ENCODE results near the gene ACOXL.
"Not testable (repeated sequence)": the region's sequence is repeated elsewhere in the genome, so short reads cannot be mapped to it uniquely, and the experiment has no call there.

ACOXL gene

DNA sequence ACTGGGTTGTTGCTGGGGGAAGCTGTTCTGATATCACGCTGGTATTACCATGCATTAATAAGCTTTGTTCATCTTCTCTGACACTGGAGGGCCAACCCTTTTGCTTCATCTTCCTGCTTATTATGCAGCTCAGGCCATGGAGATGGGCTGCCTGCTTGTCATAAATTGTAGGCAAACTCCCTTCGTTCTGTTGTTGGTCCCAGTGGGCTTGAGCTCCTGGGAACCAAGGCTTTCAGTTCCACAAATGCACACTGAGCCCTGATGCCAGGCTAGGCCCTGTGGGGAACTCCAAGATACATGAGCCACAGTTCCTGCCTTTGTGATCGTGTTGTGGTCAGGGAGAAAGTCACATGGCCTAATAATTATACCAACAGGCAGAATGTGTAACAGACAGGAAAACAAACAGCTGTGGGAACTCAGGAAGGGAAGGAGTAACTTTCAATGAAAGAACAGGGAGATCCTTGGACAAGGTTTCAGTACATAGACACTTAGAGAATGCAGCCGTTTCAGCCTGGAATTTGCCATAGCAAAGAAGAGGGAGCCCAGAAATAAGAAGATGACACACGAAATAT lies 339.3 kb downstream of the ACOXL start:
- no peak for DNase-seq

DNA sequence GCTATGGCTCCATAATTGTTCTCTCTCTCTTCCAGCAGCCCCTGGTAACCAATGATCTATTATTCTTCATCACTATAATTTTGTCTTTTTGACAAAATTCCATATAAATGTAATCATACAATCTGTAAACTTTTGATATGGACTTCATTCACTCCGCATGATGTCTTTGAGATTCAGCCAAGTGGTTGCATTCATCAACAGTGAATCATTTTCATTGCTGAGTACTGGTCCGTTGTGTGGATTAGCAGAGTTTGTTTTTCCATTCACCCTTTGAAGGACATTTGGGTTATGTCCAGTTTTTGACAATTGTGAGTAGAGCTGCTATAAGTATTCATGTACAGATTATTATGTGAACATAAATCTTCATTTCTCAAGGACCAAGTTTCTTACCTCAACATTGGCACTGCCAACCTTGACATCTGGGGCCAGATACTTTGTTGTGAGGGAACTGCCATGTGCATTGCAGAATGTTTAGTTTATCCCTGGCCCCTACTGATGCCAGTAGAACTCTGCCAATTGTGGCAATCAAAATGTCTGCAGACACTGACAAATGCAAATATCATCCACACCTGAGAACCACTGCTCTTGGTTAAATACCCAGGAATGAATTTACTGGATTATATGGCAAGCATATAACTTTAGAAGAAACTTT lies 340.0 kb downstream of the ACOXL start:
- DNase-seq = no peak

DNA sequence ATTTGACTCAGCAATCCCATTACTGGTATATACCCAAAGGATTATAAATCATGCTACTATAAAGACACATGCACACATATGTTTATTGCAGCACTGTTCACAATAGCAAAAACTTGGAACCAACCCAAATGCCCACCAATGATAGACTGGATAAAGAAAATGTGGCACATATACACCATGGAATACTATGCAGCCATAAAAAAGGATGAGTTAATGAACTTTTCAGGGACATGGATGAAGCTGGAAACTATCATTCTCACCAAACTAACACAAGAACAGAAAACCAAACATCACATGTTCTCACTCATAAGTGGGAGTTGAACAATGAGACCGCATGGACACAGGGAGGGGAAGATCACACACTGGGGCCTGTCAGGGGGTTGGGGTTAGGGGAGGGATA lies 350.3 kb downstream of the ACOXL start:
- not testable (repeated sequence) for DNase-seq

DNA sequence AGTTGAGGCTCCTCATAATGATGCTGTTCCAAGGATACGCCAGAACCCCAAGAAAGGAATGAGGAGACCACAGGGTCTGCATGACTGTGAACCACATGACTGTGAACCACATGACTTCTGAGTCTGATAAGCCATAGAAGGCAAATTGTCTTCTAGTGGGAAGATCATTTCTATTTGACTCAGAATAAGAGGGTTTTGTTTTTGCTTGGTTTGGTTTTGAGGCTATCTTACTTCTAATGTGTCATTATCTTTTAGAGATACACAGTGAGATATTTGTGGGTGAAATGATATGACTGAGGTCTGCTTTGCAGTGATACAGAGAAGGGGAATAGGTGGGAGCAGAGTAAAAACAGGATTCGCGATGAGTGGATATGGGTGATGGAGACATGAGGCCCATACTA lies 359.4 kb downstream of the ACOXL start:
- DNase-seq = no peak

DNA sequence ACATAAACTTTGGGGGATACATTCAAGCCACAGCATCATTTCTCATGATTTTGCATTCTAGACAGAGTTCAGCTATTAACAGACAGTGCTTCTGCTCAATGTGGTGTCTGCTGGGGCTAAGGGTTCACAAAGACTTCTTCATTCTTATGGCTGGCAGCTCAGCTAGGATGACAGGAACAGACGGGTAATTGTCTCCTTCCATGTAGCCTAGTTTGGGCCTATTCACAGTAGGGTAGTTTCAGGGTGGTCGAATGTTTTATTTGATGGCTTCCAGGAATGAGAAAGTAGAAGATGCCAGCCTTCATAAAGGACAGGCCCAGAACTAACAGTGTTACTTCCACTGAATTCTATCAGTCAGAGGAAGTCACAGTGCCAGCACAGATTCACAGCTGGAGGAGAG lies 362.3 kb downstream of the ACOXL start:
- no peak for DNase-seq

DNA sequence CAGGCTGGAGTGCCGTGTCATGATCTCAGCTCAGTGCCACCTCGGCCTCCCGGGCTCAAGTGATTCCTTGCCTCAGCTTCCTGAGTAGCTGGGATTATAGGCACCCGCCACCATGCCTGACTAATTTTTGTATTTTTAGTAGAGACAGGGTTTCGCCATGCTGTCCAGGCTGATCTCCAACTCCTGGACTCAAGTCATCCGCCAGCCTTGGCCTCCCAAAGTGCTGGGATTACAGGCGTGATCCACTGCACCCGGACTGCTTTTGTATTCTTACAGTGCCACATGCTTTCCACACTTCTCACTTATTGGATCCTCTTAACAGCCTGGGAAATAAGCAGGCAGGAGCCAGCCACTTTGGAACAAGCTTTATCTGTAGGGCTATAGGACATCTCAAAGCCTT lies 363.1 kb downstream of the ACOXL start:
- no peak for DNase-seq

DNA sequence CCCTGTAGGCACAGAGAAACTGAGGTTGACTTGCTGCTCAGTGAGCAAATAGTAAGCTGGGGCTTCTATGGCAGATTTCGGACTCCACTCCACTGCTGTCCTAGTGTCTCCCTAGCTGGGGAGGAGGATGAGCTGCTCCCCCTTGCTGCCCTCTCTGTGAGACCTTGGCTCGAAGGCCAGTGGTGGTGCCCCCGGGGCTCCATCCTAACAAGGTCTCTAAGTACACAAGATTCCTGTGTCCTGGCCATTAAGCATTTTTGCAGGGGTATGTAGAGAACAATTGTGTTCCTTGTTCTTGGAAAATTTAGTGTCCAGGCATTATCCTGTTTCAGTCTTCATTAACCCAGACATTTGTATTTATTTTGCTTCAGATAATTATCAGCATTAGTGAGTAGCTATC lies 367.0 kb downstream of the ACOXL start:
- DNase-seq = no peak

DNA sequence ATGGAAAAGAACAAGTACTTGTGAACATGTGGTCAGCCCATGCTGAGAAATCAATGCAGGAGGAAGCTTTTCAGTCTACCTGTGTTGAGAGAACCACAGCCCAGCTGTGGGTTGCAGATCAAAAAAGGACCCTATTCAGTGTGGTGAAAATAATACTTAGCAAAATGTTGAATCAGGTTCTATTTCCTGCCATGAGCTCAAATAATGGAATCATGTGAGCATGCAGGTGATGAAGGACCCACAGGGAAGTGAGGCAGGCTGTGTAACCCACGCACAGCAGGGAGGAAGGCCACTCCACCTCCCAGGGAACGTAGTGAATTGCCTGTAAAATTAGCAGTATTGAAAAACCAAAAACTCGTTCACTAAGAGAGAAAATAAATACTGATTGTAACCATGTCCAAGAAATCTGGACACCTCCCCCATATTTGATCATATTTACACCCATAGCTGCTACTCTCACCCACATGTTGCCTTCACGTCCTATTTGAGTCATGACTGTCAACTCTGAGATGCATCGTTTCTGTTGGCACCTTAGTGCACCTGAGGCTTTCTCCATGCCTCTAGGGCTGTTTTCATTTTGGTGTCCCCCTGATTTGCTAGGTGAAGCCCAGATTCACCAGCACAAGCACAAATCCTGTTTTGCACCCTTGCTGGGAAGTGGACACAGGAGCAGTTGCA lies 367.9 kb downstream of the ACOXL start:
- DNase-seq = no peak

DNA sequence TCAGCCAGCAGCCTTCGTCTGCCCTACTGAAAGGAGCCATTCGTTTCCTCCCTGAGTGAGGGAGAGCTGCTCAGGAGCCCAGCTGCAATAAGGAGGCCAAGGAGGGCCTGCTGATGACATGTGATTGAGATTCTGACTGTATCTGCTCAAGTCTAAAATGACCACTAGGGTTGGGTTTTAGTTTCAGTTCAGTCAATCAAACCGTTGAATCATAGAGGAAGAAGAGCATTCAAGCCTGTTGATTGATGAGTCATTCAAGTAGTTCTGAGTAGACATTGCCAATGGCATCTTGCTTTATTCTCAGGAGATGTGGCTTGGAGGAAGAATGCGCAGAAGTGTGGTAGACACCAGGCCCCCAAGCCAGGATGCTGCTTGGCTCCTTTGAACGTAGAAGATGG lies 368.4 kb downstream of the ACOXL start:
- DNase-seq = no peak

DNA sequence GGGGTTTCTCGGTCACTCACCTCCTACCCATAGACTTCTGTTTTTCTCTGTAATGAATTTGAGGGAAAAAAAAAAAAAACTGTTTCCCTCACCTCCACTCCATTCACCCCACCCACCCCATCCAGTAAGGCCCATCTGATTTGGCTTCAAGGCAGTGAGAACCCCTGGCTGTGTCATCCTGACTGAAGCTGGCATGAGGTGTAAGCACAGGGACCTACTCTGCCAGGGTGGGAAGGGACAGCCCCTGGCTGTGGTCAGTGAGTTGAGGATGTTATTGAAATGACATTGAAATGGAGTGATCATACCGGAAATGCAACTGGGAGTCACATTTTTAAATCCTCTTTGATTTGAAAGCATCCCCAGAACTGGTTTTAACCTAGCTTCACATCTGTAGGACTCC lies 369.2 kb downstream of the ACOXL start:
- no peak for DNase-seq

DNA sequence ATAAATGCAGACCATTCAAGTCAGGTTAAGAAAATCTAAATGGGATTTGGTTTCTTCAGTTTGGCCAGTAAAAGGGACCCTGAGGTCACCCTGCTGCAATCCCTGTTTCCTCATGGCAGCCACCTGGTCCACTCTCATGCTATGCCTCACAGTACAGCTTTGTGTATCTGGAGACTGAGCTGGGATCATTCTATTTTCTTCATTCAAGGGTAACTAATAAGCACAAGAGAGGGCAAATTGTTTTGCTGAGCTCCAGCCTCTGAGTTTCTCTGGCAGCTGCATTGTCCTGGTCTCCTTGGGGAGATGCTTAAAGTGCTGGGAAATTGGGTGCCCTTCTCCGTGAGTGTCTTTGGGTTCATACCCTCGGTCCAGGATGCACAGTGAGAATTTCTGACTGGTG lies 369.8 kb downstream of the ACOXL start:
- no peak for DNase-seq

DNA sequence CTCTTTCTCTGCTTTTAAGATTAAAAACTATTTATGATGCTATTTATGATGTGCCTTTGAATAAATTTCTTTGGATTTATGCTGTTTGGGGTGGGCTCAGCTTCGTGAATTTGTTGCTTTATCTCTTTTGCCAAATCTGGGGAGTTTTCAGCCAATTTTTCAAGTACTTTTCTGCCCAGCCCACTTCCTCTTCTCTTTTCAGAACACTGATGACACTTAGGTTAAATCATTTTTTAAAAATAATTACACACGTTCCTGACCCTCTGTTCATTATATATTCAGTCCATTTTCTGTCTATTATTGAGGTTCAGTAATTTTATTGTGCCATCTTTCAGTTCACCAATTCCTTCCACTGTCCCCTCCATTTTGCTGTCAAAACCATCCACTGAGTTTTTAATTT lies 373.6 kb downstream of the ACOXL start:
- no peak for DNase-seq

DNA sequence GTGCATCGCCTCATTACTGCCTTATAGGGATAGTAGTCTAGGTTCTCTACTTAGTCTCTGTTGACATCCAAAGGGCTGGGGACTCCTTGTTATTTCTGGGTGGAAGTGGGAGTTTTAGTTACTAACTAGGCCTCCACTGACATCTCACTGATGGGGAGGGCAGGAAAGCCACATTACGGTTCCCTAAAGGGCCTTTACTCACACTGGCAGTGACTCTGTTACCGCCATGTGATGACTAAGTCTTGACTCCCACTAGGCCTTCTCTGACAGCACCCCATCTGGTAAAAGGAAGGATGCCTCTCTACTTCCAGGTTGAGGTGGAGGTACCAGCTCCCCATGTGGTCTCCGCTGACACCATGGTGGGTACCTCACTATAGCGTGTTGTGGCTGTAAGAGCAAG lies 374.3 kb downstream of the ACOXL start:
- DNase-seq = no peak

DNA sequence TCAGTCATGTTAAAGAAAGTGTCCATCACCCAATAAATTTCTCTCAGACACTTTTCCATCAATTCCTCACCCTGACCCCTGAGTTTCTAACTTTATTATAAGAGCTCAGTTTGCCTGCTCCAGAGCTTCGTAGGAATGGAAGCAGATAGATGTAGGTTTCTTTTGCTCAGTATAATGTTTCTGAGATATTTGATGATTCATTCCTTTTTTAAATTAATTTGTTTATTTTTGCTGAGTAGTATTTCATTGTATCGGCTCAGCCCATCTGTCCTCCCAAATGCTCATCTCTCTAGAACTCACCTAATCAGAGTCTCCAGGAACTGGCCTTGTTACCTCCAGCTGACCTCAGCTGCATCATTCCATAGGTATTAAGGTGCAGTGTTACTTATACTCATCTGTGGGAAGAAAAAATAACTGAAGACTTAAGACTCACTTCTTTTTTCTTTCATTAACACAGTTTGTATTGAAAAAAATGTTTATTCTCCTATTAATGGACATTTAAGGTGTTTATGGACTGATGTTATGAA lies 376.4 kb downstream of the ACOXL start:
- no peak for DNase-seq

DNA sequence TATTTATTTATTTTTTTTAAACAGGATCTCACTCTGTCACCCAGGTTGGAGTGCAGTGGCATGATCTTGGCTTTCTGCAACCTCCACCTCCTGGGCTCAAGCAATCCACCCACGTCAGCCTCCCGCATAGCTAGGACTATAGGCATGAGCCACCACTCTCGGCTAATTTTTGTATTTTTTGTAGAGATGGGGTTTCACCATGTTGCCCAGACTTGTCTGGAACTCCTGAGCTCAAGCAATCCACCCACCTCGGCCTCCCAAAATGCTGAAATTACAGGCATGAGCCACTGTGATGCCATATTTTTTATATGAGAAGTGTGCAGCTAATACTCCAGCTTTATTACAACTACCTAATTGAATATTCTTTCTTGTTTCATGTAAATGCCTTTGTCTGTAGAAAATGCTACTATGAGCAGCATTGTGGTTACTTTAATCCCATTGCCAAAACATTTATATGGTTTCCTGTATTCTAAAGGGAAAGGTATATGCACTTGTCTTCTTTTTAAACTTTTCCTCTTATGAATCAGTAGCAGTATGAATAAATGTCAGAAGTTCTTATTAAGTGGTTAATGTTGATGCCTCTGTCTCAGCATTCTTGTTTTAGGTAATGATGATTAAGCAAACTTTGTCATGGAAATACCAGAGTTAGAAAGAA lies 378.9 kb downstream of the ACOXL start:
- DNase-seq = no peak

DNA sequence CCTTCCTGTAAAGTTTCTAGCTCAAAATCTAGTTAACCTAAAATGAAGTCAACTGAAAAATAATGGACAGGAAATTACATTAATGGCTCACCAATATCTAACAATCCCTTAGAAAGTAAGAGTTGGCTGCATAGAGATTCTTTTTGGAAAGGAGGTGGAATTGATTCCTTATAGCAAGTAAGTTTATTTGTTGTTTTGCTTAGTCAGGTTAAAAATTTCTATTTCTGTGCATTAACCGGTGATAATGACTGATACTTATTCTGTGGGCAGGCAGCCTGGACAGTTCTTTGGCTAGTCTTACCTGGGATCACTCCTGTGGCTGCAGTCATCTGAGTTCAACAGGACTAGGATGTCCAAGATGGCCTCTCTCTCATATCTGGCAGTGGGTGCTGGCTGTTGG lies 381.5 kb downstream of the ACOXL start:
- no peak for DNase-seq

DNA sequence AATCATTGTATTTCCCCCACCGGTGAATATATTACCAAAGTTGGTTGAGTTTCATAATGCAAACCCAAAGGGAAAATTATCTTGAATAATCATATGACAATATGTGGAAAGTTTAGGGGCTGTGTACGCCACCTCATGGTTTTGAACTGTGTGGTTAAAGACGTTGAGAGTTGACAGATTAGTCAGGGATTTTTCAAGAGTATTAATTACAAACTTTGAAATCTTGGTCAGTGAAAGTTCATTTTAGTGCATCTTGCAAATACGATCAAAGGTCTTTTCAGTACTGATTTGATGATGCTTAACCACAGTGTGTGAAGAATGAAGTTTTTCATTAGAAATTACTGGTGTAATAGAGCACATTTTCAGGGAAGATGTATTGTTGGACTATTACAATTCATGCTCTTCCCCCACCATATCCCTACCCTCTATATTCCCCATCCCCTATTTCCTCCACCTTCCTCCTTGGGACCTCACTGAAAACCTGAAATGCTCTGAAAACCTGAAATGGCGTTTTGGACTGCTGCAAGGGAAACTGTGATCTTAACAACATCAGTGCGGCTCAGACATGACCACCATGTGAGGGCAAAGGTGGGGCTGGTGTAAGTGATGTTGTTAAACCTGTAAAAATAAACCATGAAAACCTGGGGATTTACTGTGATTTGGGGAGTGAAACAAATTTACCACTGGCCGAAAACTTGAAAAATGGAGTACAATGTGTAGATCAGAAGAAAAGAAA lies 383.8 kb downstream of the ACOXL start:
- no peak for DNase-seq

DNA sequence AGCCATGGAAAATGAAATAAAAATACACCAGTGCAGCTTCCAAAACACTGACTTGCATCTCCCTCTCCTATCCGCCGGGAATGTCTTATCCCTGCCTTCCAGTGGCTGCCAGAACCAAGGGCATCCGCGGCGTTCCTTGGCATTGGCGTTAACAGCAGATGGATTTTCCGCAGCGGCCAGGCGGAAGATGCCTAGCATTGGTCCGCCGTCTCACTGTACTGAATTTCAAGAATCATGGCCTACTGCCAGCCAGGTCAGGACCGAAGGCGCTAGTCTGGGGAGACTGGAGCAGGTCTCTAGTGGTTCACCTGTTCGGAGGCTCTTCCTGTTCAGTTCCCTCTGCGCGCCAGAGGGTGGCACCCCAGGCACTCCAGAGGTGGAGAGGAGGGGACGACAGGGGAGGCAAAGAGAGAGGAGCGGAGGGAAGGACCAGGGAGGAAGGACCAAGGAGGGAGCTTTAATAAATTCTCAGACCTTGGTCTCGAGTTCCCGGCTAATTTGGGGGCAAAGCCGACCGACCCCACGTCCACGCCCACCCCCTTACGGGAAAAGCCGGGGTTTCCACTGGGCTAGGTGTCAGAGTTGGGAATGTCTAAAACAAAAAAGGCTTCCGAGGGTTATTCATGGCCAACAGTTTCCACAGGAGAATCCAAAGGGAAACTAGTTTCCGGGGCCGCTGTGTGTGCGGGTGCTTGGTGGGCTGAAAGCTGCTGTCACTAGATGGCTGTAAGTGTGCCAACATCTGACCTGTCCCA lies 384.6 kb downstream of the ACOXL start:
- peak; percentile 50 for DNase-seq

DNA sequence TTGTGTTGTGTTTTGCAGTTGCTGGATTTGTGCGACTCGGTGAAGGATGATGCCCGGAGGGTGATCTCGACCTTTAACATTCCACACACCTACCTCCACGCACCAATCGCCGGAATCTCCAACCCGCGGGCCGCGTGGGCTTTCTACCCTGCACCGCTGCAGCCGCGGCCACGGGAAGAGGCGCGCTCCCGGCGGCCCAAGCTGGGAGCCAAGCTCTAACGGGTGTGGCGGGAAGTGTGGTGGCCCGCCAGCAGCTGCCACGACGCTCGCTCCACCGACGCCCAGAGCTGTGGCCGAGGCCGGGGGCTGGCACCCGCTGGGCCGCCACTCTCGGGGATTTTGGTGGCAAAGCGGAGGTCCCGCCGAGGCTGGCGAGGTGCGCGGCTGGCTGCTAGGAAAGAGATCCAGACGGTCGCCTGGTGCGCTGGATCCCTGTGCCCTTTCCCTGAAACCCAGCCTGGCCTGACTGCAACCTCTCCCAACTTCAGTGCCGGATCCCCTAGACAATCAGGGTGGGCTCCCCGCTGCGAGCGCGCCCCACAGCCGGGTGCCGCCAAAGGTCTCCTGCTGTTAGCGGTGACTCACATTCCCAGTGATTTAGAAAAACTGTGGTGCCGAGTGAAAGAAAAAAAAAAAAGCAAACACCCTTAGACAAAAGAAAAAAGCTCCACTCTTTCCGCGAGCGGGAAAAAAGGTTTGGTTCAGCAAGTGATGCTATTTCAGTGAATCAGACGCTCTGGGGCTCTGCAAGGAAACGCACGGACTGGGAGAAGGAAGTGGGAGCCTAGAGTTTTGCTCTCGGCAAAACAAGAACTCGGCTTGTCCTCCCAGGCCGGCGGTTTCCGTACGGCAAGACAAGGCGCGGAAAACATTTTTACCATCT lies 385.5 kb downstream of the ACOXL start:
- no peak for DNase-seq

DNA sequence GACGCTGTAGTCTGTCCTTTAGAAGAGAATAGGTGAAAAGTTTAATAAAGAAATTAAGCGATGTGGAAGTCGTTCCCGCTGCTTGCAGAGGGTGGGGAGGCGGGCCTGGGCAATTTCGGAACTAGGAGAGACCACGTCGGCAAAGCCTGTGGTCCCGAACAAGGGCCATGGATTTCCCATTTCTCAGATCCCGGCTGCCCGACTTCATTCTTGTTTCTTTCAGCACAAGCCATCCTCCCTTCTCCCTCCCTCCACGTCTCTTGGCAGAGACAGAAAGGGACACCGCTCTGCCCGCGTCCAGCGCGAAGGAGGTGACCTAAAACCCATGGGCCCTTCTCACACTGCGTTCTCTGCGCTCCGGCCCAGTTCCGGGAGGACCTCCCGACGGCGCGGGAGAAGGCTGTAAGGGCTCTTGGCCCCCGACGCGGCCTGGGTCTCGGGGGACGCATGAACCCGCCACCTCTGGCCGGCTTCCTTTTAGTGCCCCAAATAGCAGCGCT lies 386.2 kb downstream of the ACOXL start:
- DNase-seq = no peak

Data from effector CD8-positive, alpha-beta T cell (primary cell).